Measurements from ENCODE around the gene AMBRA1. TPM values are rescaled to one million over a fixed set of nuclear protein-coding genes. Genes with fewer than 3 reads are reported as not detected.
A peak's percentile ranks its signal among the peaks of the same experiment; 100 is the strongest.
"Not testable (repeated sequence)": the region's sequence is repeated elsewhere in the genome, so short reads cannot be mapped to it uniquely, and the experiment has no call there.

AMBRA1 gene
- total RNA-seq, 3 donors from 2014 or later (not counting 1 experiment from before 2014, with no cell fraction given), result 41.3 to 52.7 (median 46.2) TPM

GRCh38 chr11:46381819-46382645, 211.8 kb downstream of the AMBRA1 start:
- Mint-ChIP-seq H3K4me3 (peak overlapping the region; percentile 76), H3K36me3 (no peaks in the 10 kb centered on the region), H3K27ac (no peak overlapping the region), H3K9me3 (no peaks in the 10 kb centered on the region), H3K27me3 (ENCODE audit: low read depth in 2 of 2) (peaks cover 14 to 24% of the 10 kb centered on the region in 2 donors), H3K4me1 (peaks cover 13 to 44% of the 10 kb centered on the region in 2 donors)
- no peak overlapping the region for H3K27ac ChIP-seq (ENCODE audit: low read length)
- H3K36me3 ChIP-seq (ENCODE audit: control insufficient read depth, insufficient read depth, low read length), result peaks cover 18% of the 10 kb centered on the region
- 1% methylated on average over 66 of the region's 66 CpGs for WGBS (ENCODE audit: insufficient coverage)
- H3K9me3 ChIP-seq (ENCODE audit: control insufficient read depth, insufficient read depth, low read length), result no peaks in the 10 kb centered on the region
- intact Hi-C loops (cut with micrococcal nuclease), result loop anchor here (5.0 kb wide), 1 partner anchor 35 kb away; the partner anchor contains the start of gene DGKZ
- peak overlapping the region; percentile 26 for H3K4me3 ChIP-seq (ENCODE audit: low read length)
- ATAC-seq, result peak in 1 of 3 donors; percentile 4
- no peak for TF ChIP-seq CTCF (IDR thresholded peaks at IDR 0.05)
- H3K4me1 ChIP-seq (ENCODE audit: control insufficient read depth, insufficient read depth, low read length), result peaks cover 45% of the 10 kb centered on the region
- no peak for DNase-seq
- peaks cover 12% of the 10 kb centered on the region for H3K27me3 ChIP-seq (ENCODE audit: control insufficient read depth, insufficient read depth, low read length)

- Histone ChIP-seq H3K36me3 (ENCODE audit: control insufficient read depth, insufficient read depth, low read length) (peaks cover 24% of the 10 kb centered on the region), H3K9me3 (ENCODE audit: control insufficient read depth, insufficient read depth, low read length) (no peaks in the 10 kb centered on the region), H3K4me3 (ENCODE audit: low read length) (peak within 1 kb of the TSS; percentile 66), H3K27me3 (ENCODE audit: control insufficient read depth, insufficient read depth, low read length) (peaks cover 12% of the 10 kb centered on the region), H3K27ac (ENCODE audit: low read length) (peak within 1 kb of the TSS; percentile 38), H3K4me1 (ENCODE audit: control insufficient read depth, insufficient read depth, low read length) (peaks cover 45% of the 10 kb centered on the region)
- Mint-ChIP-seq H3K9me3 (no peaks in the 10 kb centered on the region), H3K36me3 (no peaks in the 10 kb centered on the region), H3K4me1 (peaks cover 13 to 41% of the 10 kb centered on the region in 2 donors), H3K4me3 (peak within 1 kb of the TSS; percentile 85), H3K27ac (peak within 1 kb of the TSS in 1 of 2 donors; percentile 85), H3K27me3 (ENCODE audit: low read depth in 2 of 2) (peaks cover 6 to 16% of the 10 kb centered on the region in 2 donors)
- peak; percentile 5 to 17 (median 12) for ATAC-seq
- DNase-seq, result no peak
- under 1% methylated on average over 74 of the region's 96 CpGs for WGBS (ENCODE audit: insufficient coverage)
- no peak for TF ChIP-seq CTCF (IDR thresholded peaks at IDR 0.05)
- intact Hi-C loops (cut with micrococcal nuclease), result loop anchor here (5.0 kb wide), 1 partner anchor 34 kb away; the partner anchor contains the start of gene DGKZ
Measured at GRCh38 chr11:46381048-46381818, 212.6 kb downstream of the AMBRA1 start, which contains the start of gene MDK. MDK (plus strand) TSS chr11:46381669; CDS start chr11:46382058, 389 bp downstream.

GRCh38 chr11:46380340-46381047, 213.3 kb downstream of the AMBRA1 start:
- Mint-ChIP-seq H3K9me3 (no peaks in the 10 kb centered on the region), H3K27ac (peak overlapping the region in 1 of 2 donors; percentile 85), H3K4me1 (peaks cover 13 to 38% of the 10 kb centered on the region in 2 donors), H3K27me3 (ENCODE audit: low read depth in 2 of 2) (peaks cover 0 to 10% of the 10 kb centered on the region in 2 donors), H3K4me3 (peak overlapping the region; percentile 85), H3K36me3 (no peaks in the 10 kb centered on the region)
- DNase-seq, result peak in 1 of 2 donors; percentile 66
- peak overlapping the region; percentile 38 for H3K27ac ChIP-seq (ENCODE audit: low read length)
- peaks cover 12% of the 10 kb centered on the region for H3K27me3 ChIP-seq (ENCODE audit: control insufficient read depth, insufficient read depth, low read length)
- H3K4me1 ChIP-seq (ENCODE audit: control insufficient read depth, insufficient read depth, low read length), result peaks cover 45% of the 10 kb centered on the region
- peaks cover 32% of the 10 kb centered on the region for H3K36me3 ChIP-seq (ENCODE audit: control insufficient read depth, insufficient read depth, low read length)
- 2% methylated on average over 43 of the region's 45 CpGs for WGBS (ENCODE audit: insufficient coverage)
- H3K4me3 ChIP-seq (ENCODE audit: low read length), result peak overlapping the region; percentile 66
- TF ChIP-seq CTCF (IDR thresholded peaks at IDR 0.05), result no peak
- ATAC-seq, result peak; percentile 43 to 56 (median 54)
- intact Hi-C loops (cut with micrococcal nuclease), result loop anchor here (5.0 kb wide), 1 partner anchor 33 kb away; the partner anchor contains the start of gene DGKZ
- H3K9me3 ChIP-seq (ENCODE audit: control insufficient read depth, insufficient read depth, low read length), result no peaks in the 10 kb centered on the region

- not testable (repeated sequence) for H3K27me3 Mint-ChIP-seq (ENCODE audit: low read depth in 2 of 2); DNase-seq; H3K4me3 ChIP-seq (ENCODE audit: low read length); H3K9me3 ChIP-seq (ENCODE audit: control insufficient read depth, insufficient read depth, low read length); H3K36me3 Mint-ChIP-seq; H3K9me3 Mint-ChIP-seq
- 73% methylated on average over 33 of the region's 36 CpGs for WGBS (ENCODE audit: insufficient coverage)
- peaks cover 45% of the 10 kb centered on the region for H3K4me1 ChIP-seq (ENCODE audit: control insufficient read depth, insufficient read depth, low read length)
- H3K27ac ChIP-seq (ENCODE audit: low read length), result peak overlapping the region; percentile 64
- peaks cover 39% of the 10 kb centered on the region for H3K36me3 ChIP-seq (ENCODE audit: control insufficient read depth, insufficient read depth, low read length)
- peak overlapping the region; percentile 69 for H3K4me3 Mint-ChIP-seq
- H3K4me1 Mint-ChIP-seq, result peaks cover 13 to 38% of the 10 kb centered on the region in 2 donors
- H3K27me3 ChIP-seq (ENCODE audit: control insufficient read depth, insufficient read depth, low read length), result peaks cover 12% of the 10 kb centered on the region
- peak in 1 of 3 donors; percentile 23 for ATAC-seq
- intact Hi-C loops (cut with micrococcal nuclease), result loop anchor here (5.0 kb wide), 1 partner anchor 32 kb away; the partner anchor contains the start of gene DGKZ
- peak overlapping the region; percentile 72 to 85 for H3K27ac Mint-ChIP-seq
Measured at GRCh38 chr11:46379482-46380293, 214.1 kb downstream of the AMBRA1 start.

Measured in natural killer cell (primary cell).